Stromal cell of bone marrow (primary cell): ENCODE results near the gene NAA20.
"Not testable (repeated sequence)": the region's sequence is repeated elsewhere in the genome, so short reads cannot be mapped to it uniquely, and the experiment has no call there.

Experiments
- DNase-seq: peaks from one replicate; pipeline ENCODE4 v3.0.0-alpha.2; 2012; ENCODE audit warnings: low read depth

NAA20 gene

DNA sequence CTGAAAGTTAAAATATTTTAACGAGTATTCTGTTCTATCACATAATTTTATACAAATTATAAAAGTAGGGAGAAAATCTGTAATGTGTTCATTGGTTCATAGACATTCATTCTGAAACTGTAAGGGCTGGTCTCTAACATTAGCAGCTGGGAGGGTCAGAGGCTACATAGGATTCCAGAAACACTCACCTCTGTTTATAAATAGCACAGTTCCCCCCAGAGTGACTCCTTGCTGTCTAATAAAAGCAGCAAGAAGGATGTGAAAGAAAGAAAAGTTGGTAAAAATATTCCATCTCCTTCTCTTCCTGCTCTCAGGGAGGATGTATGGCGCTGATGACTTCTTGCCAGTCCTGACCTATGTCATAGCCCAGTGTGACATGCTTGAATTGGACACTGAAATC is 25.3 kb upstream of the NAA20 start:
- DNase-seq, result no peak

DNA sequence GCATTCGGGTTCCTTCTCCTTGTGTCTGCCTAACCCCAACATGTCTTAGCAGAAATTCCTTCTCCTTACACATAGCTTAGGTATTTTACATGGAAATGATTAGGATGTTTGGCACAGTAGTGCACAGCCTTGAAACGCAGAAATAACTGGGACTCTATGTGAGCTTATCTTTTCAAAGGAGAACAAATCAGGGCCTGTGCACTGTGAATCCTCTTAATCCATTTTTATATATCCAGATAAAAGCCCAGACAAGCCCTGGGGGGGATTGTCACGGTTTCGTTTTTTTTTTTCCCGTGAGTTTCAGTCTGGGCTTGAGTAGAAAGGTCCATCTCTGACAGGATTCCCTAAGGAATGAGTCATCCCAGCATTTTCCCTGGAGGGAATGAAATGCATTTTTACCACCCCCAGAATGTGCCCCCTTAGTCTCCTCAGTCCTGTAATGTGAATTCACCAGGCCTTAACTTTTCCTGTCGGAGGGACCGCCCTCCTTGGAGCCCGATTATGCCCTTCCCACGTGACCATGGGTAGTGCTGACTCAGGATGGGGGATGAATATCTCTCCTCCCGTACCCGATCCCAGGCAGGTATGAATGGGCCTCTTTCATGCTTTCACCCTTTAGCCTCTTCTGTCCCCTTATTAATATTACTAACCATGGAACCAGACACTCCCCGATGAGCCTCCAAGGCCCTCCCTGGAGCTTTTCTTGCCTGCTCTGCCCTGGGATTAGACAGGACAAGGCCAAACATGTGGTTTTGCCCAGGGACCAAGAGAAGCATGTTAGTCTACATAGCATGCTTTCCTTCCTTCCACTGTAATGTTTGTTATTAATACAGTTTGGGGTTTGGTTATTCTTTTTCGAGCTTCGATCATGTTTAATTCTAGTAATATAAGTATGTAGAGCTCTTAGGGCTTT is 23.9 kb upstream of the NAA20 start:
- peak; percentile 49 for DNase-seq

DNA sequence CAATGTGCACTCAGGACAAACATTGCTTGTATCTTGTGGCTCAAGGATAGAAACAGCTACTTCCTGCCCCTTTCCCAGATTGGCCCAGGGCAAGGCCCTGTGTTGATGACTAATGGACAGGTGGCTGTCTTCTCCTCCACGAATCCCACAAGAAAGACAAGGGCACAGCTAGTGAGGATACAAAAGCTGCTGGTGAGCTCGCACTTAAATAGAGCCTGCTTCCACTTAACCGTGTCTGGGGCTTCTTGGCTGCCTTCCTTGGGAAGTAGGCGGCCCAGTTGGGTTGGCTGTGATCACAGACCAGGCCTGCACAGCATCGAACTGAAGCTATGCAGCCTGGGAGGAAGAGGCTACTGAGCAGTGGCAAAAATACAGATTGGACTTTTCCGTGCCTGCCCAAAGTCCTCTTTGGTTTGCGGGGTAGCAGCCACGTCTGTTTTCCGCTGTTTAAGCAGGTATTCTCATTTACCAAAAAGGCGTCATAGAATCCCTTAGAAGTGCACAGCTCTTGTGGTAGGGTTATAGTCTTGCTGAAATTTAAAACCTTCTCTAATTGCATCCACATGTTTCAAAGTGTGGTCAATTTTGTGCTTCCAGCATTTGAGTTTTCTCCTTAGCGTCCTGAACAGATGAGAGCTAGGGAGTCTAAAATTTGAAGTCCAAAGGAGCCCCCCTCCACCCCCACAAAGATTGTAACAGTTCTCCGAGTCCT is 23.0 kb upstream of the NAA20 start:
- no peak for DNase-seq

DNA sequence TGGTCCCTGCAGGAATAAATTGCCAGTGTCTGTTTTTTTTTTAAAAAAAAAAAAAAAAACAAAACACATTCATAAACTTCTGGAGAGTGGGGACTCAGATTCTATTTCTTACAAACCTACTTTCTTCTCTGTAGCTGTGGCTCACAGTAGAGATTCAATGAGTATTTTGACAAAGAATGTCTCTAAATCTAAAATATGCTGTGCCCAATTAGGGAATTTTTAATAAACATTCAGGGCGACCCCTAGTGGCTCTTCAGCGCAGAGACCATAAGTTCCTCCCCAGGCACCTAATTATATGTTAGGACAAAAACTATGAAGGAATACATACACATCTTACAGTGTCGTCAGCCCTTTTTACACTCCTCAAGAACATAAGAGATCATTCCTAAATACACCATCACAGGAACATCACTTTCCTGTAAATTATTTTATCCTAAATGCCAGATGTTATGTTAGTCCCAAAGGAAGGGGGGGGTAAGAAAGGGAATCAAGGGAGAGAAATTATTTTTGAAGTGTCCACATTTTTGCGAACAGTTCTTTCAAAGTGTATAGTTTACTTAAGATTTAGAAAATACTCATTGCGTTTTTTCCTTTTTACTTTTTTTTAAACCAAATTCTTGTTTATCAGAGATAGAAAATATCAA is 21.8 kb upstream of the NAA20 start:
- no peak for DNase-seq

DNA sequence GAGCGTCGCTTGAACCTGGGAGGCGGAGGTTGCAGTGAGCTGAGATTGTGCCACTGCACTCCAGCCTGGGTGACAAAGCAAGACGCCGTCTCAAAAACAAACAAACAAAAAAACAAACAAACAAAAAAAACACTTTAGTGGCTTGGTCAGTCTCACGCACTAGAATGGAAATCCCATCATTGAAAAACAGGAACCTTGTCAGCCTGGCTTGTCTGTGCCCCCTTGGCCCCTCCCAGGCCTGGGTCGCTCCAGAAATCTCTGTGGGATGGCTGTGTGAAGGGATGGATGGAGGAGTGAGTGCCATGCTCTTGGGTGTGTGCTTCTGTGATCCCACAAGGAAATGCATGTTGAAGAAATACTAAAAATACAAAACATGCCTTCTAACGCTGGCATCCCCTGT is 20.9 kb upstream of the NAA20 start:
- DNase-seq, result no peak

DNA sequence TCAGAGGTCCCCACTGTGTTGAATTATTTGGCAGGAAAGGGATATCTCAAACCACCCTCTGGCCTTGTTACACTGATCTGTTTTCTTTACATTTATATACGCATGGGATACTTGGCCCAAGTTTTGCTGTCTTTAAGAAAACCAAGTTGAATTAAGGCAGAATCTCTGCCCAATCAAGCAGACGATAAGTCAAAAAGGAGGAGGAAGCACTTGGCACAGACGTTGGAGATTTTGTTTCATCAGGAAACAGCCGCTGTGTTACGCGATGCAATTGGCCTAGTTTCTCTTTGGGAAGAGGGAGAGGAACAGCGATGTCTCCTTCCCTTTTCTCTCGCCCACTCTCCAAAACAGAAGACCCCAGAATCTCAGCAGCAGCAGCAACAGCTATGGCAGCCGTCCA is 20.2 kb upstream of the NAA20 start:
- no peak for DNase-seq

DNA sequence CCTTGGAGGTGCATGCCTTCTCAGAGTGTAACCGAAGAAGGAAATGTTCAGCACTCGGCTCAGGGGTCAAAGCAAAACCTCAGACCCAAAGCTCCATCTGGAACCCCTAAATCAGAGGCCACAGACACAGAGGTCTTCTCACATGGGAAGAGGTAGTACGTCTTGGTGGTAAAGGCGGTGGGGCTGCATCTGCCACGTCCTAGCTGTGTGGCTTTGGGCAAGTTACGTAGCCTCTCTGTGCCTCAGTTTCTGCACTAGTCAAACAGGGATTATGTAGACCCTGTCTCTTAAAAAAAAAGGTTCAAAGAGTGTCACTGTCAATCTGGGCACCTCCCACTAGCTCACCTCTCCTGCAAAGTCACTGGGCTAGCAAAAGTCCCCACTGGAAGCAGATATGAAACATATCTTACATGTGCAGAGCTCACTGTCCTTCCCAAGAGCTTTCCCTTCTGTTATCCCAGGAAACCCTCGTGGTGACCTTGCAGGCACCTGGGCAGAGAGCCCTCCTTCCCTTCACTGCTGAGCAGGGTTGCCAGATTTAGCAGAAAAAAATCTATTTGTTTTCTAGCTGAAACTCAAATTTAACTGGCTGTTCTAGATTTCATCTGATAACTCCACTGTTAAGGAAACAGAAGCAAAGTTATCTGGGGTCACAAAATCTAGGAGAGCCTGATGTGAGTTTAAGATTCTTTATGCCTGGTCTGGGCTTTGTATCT is 18.0 kb upstream of the NAA20 start:
- no peak for DNase-seq

DNA sequence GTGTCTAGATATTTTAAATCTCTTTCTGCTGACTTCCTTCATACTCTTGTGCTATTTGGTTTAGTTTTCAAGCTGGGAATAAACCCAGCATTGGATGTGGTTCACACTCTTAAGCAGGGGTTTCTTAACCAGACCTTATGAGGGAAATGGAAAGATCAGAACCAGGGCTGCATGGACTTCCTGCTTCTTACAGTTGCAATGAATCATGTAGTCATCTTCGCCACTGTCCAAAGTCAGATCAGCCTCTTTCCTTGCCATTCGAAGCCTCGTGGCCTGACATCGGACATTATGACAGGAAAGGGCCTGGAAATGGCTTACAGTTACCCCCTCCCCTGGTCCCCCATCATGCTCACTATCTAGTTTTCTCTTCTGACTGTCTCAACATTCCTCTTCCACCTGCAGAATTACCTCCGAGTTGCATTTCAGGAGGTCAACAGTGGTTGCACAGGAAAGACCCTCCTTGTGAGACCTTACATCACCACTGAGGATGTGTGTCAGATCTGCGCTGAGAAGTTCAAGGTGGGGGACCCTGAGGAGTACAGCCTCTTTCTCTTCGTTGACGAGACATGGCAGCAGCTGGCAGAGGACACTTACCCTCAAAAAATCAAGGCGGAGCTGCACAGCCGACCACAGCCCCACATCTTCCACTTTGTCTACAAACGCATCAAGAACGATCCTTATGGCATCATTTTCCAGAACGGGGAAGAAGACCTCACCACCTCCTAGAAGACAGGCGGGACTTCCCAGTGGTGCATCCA is 16.8 kb upstream of the NAA20 start:
- no peak for DNase-seq

DNA sequence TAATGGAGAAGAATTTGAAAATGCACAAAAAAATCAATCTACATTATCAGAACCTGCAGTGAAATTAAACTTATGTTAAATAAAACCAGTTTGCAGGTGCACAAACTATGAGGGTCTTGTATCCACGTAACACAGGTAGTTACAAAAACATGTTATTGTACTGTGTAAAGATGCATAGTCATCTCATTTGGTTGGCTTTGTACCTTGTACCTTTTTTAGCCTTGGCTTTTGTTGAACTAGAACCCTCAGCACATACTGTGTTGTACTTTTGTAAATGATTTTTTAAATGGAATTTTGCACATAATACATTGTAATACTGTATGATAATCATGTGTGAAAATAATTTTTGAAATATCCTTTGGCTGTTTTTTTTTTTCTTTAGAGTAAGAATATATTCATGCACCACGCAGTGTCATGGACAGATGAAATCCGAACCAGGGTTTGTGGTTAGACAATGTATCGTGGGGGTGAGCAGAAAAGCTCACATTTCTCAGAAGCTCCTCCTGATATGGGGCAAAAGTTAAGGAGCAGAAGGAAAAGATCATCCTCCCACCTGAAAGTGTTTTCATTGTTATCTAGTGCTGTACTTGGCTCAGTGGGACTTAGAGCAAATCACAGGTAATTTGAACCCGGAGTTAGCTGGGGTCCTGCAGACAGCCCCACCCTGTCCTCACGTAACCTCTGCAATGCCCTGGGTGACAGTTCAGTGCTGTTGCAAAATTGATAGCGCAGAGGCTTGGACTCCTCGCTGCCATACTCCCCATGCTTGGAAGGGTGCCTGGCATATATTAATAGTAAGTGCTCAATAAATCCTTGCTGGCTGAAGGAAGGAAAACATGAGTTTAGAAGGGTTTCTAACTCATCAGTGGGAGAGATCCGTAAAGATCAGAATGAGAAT is 14.8 kb upstream of the NAA20 start:
- no peak for DNase-seq

DNA sequence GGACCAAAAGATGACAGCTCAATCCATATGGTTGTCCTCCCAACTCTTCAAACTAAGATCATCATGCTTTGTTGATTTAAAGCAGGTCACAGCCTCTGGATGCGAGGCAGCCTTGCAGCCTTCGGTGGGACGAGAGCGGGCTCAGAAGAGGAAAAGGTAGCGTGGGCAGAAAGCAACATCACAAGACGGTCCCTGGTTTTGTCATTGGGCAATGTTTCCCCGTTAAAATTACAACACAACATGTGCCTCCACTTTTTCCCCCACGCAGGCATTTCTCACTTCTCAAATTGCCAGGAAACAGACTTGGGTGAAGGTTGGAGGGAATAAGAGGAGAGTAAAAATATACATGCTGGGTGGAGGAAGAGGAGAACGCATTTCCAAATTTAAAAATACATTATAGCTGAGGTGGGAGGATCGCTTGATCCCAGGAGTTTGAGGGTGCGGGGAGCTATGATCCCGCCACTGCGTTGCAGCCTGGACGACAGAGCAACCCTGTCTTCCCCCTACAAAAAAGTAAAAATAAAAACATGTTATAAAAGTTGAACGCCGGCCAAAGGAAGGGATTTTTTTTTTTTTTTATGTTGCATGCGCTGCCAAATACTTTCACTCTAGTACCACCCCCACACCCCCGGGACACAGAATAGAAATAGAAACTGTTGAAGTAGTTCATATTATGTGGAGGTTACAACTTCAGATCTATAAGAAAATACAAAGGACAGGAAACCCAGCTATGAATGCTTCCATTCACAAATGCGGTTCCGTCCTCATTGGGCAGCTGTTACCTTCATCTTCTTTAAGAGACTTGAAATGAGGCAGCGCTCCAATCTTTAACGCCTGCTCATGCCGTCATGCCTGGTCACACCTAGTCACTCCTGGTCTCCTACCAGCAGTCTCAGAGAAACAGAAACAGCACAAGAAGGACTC is 13.9 kb upstream of the NAA20 start:
- no peak for DNase-seq

DNA sequence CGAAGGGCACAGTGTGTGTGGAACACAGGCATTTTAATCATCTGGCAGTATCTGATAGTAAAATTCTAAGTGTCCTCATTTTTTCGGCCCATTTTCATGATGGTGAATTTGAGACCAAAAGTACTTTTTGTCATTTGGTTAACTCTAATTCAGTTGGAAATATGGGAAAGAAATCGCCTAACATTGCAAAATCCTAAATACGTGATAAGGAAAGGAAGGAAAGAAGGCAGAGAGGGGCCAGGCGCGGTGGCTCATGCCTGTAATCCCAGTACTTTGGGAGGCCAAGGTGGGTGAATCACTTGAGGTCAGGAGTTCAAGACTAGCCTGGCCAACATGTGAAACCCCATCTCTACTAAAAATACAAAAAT is 13.2 kb upstream of the NAA20 start:
- DNase-seq, result not testable (repeated sequence)

DNA sequence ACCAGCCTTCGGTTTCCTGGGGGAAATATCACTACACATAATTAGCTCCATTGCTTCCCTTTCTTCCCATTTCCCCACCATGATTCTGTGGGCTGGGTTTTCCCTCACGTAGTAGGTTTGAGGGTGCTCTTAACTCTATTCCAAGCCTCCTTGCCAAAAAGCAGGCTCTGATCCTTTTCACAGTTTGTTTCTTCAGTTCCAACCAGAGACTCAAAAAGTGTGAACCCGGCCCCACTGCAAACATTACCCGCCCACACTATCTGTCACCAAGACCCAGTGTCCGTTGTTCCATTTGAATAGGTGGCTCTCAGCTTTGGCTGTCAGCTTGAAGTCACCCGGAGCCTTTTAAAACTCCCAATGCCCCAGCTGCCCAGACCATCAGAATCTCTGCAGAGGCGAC is 11.8 kb upstream of the NAA20 start:
- DNase-seq, result no peak

DNA sequence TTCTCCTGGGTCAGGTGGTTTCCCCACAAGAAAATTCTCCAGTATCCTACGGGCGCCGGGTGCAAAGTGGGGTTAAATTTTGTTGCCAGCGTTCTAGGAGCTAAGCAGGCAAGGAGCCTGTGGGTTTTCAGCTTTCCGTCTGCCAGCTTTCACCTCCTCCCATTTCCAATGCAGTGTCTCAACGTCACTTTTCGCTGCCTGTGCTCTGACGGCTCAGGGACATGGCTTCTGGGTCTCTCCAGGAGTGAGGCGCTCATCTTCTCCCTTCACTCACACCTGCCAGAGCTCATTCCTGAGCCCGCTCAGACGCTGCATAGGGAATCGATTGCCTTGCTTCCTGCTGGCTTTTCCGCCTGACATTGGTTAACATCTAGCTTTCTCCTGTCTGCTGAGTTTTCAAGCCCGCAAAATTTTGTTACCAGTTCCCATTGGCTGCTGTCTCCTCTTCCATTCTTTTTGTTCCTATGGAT is 7.3 kb upstream of the NAA20 start:
- DNase-seq, result no peak

DNA sequence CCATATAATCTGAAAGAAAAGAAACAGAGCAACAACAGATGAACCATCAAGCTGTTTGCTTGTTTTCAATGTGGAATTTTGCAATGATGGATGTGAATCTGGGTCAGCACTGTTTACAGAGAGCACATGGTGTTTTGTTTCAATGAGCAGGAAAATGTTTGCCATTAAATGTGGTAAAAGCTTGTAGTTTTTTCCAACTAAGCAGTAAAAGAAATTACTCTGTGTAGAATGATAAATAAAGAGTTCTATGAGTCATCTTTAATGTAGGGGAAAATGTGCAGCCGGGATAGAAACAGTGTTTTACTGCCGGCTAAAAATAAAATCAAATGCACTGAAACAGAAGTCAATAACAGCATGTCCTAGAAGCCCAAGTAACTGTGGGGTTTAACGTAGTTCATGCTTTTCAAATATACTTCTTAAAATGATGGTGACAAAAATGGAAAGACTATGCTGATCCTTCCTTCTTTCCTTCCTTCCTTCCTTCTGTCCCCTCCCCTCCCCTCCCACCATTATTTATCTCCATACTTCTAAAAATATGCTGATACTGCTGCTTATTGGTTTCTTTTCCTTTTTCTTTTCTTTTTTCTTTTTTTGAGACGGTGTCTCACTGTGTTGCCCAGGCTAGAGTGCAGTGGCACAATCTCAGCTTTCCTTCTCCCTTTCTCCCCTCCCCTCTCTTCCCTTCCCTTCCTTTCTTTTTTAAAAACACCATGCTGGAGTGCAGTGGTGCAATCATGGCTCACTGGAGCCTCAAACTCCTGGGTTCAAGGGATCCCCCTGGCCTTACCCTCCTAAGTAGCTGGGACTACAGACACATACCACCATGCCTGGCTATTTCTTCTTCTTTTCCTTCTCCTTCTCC is 6.3 kb upstream of the NAA20 start:
- DNase-seq, result peak; percentile 53

DNA sequence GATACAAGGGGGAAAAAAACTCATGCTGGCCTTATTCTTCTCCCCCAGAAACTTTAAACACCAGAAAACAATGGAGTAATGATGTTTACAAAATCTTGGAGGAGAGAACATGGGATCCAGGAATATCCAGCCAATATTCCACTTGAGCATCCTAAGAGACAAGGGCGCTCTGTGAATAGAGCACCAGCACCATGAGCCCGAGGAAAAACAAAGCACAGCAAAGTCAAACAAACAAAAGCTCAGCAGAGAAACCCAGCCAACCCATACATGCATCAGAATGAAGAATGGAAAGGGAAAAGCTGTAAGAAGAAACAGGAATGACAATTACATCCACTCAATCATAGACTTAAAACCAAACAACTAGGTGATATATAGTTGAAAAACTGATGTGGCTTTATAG is 4.6 kb upstream of the NAA20 start:
- no peak for DNase-seq

DNA sequence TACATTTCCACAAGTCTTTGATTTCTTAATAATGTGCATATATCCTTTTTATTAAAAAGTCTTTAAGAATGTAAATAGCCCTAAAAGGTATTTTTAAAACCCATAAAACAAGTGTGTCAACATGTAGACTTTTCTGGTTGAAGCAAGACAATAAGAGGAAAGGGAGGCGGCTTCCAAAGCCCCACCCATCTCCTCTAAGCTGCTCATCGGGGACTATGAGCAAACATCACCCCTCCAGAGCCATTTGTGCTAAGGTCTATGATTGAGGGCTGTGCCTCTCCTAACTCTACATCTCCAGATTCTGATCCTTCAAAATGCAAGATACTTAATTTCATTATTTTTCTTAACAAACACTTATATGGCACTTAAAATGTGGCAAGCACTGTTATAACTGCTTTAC is 2.5 kb upstream of the NAA20 start:
- no peak for DNase-seq

DNA sequence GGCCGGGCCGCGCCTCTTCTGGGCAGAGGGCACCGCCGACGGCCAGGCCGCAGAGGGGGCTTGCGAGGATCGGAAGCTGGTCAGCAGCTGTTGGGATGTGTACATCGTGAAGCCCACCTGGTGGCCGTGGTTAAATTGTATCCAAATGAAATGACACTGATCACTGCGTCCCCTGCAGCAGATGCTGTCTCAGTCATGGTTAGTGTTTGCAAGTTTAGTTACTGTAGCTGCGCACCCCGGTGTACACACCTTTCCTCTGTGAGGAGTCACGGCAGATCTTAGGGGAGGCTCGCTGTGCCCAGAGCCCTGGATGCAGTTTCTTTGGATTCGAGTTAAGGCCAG is 653 bp downstream of the NAA20 start:
- no peak for DNase-seq

DNA sequence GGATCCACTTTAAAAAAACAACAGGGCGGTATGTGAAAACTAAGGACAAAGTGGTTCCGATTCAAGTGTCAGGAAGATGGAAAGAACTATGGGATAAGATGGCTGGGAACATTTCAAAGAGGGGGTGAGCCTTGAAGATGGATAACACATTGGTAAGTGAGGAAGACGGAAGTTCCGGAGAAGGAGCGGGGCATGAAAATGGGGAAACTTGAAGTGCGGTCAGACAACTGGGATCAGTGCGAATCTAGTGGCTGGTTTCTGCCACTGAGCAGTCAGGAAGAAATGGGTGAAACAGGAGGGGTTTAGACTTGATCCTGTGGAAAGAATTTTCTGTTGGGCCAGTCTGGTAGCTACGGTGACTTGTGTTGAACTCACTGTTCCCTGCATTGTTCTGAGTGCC is 1.2 kb downstream of the NAA20 start:
- DNase-seq, result no peak

DNA sequence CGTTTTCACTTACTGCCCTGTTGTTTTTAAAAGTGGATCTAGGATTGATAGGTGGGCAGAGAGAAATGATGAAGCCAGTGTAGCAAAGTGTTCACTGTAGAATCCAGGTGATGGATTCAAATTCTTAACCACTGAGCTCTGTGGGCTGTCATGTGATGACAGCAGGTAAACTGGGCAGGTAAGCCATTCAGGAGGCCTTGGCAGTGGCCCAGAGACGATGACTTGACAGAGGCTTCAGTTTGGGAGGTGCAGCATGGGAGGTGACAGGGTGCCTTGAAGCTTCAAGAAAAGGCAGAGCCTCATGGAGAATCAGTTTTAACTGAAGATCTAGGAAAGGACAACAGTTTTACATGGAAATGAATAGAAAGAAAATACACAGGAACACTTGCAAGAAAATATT is 2.0 kb downstream of the NAA20 start:
- no peak for DNase-seq
